B cell (primary cell): ENCODE results near the gene ST6GALNAC2. TPM values are rescaled to one million over a fixed set of nuclear protein-coding genes. Genes with fewer than 3 reads are reported as not detected.

Experiments used
- ATAC-seq: fragments of 200-7000 bp; cut with Tn5 transposase; one replicate; pipeline ENCODE4 v1.10.0; 2021; ENCODE audit warnings: low read depth, mild to moderate bottlenecking, moderate number of reproducible peaks, moderate library complexity
- CTCF ChIA-PET: fragments of 350-600 bp; sonication (Branson Sonifier 250); formaldehyde crosslinking; loops from one replicate; lab custom pipeline; 2021; ENCODE audit warnings: antibody characterized with exemption, inconsistent platforms; lab: Charles Lee
- POLR2A ChIA-PET: fragments of 350-600 bp; sonication (Branson Sonifier 250); formaldehyde crosslinking; loops from one replicate; lab custom pipeline; 2021; ENCODE audit warnings: antibody characterized with exemption; lab: Charles Lee
- DNase-seq: peaks from one replicate; pipeline ENCODE4 v3.0.0; 2013
- H2AFZ ChIP-seq: 2 replicates; pipeline ENCODE4 v1.6.1; 2012; ENCODE audit warnings: mild to moderate bottlenecking, low read depth, low read length; ENCODE audit not compliant: insufficient read depth, poor library complexity, severe bottlenecking
- H3K27ac ChIP-seq, 2 donors: 1 replicate in 1 of 2; 2 replicates in 1 of 2; pipeline ENCODE4 v1.5.1; 2012 to 2013; ENCODE audit warnings: low read length in 2 of 2, mild to moderate bottlenecking in 2 of 2, moderate library complexity in 1 of 2
- H3K27me3 ChIP-seq, 4 experiments: fragments of 200-600 bp in 1 of 4; sonication (generic) in 1 of 4; replicated peaks in 1 of 4; 1 replicate in 2 of 4; 2 replicates in 2 of 4; pipeline versions ENCODE4 v1.6.1 to v1.7.0; 2013 to 2016; ENCODE audit warnings: low read length in 3 of 4, mild to moderate bottlenecking in 2 of 4, mixed read lengths in 1 of 4, moderate library complexity in 1 of 4; ENCODE audit not compliant: insufficient read depth in 4 of 4, control insufficient read depth in 3 of 4; ENCODE audit errors: control extremely low read depth in 1 of 4
- H3K36me3 ChIP-seq, 2 experiments: replicated peaks in 1 of 2; 1 replicate in 1 of 2; 2 replicates in 1 of 2; pipeline versions ENCODE4 v1.6.1 to v1.7.1; 2013; ENCODE audit warnings: low read length in 1 of 2; ENCODE audit not compliant: insufficient read depth in 2 of 2, control insufficient read depth in 1 of 2; ENCODE audit errors: control extremely low read depth in 1 of 2, extremely low read depth in 1 of 2
- H3K4me1 ChIP-seq, 2 donors: fragments of 200-600 bp in 1 of 2; sonication (generic) in 1 of 2; 1 replicate in 1 of 2; 2 replicates in 1 of 2; pipeline versions ENCODE4 v1.5.1 to v1.6.1; 2013 to 2017; ENCODE audit warnings: low read length in 2 of 2; ENCODE audit not compliant: control insufficient read depth in 2 of 2, insufficient read depth in 2 of 2
- H3K4me2 ChIP-seq: replicated peaks from 2 replicates; pipeline ENCODE3; 2012; ENCODE audit warnings: mild to moderate bottlenecking, low read depth, low read length; ENCODE audit not compliant: poor library complexity, severe bottlenecking
- H3K4me3 ChIP-seq, 5 experiments: fragments of 200-600 bp in 1 of 5; sonication (generic) in 1 of 5; 1 replicate in 3 of 5; 2 replicates in 2 of 5; pipeline versions ENCODE4 v1.5.1 to v1.7.0; 2011 to 2016; ENCODE audit warnings: low read length in 4 of 5, mild to moderate bottlenecking in 4 of 5, low read depth in 2 of 5, control low read depth in 1 of 5, moderate library complexity in 1 of 5; ENCODE audit not compliant: insufficient read depth in 1 of 5; ENCODE audit errors: control extremely low read depth in 1 of 5, extremely low read depth in 1 of 5
- H3K79me2 ChIP-seq: fragments of 200-600 bp; sonication (generic); one replicate; pipeline ENCODE4 v1.6.0; 2016; ENCODE audit warnings: low read length; ENCODE audit not compliant: control insufficient read depth, insufficient read depth
- H3K9ac ChIP-seq: fragments of 200-600 bp; sonication (generic); 2 replicates; pipeline ENCODE4 v1.6.1; 2017; ENCODE audit warnings: mild to moderate bottlenecking, low read length, moderate library complexity
- H3K9me3 ChIP-seq, 3 donors: one replicate each; pipeline versions ENCODE4 v1.6.1 to v1.7.1; 2013; ENCODE audit warnings: low read length in 2 of 3; ENCODE audit not compliant: control insufficient read depth in 2 of 3, insufficient read depth in 1 of 3; ENCODE audit errors: control extremely low read depth in 1 of 3
- H4K20me1 ChIP-seq: 2 replicates; pipeline ENCODE4 v1.6.0; 2012; ENCODE audit warnings: mild to moderate bottlenecking, low read length; ENCODE audit not compliant: insufficient read depth, control insufficient read depth, poor library complexity, severe bottlenecking
- H3K27ac Mint-ChIP-seq: one replicate; pipeline ENCODE4 v1.8.0; 2021; ENCODE audit warnings: mixed read lengths
- H3K27me3 Mint-ChIP-seq: one replicate; pipeline ENCODE4 v1.8.0; 2021; ENCODE audit warnings: mixed read lengths
- H3K4me1 Mint-ChIP-seq: one replicate; pipeline ENCODE4 v1.8.0; 2021; ENCODE audit warnings: mixed read lengths
- H3K4me3 Mint-ChIP-seq: one replicate; pipeline ENCODE4 v1.8.0; 2021; ENCODE audit warnings: mixed read lengths
- H3K9me3 Mint-ChIP-seq: one replicate; pipeline ENCODE4 v1.8.0; 2022; ENCODE audit warnings: mixed read lengths; ENCODE audit not compliant: insufficient read depth
- EZH2 ChIP-seq: IDR thresholded peaks from 2 replicates; pipeline ENCODE4 v1.6.1; 2012; ENCODE audit warnings: borderline replicate concordance, low read depth, mild to moderate bottlenecking, moderate library complexity, low read length; ENCODE audit not compliant: insufficient read depth, poor library complexity, severe bottlenecking
- WGBS: methylation state at CpG from one replicate; pipeline ENCODE4 v1.1.5; 2013; ENCODE audit warnings: missing lambda C conversion rate; ENCODE audit not compliant: insufficient coverage; 5-methylcytosine and 5-hydroxymethylcytosine counted together
- intact Hi-C: fragments of 100-400 bp; cut with micrococcal nuclease; formaldehyde crosslinking; loops from one replicate; pipeline ENCODE4 v1.10.0; 2022
- polyA plus RNA-seq: library from polyadenylated mRNA; depleted of rRNA; stranded (reverse); fragments of >200 nt; gene quantifications from 2 replicates; pipeline ENCODE4 v1.2.3, GENCODE V29; 2012
- total RNA-seq, 2 donors: library from RNA; stranded (reverse); fragments of 120-200 nt in 1 of 2; gene quantifications; 1 replicate in 1 of 2; 2 replicates in 1 of 2; pipeline versions ENCODE4 v1.2.3 to v1.2.4, GENCODE V29; 2013 to 2022
- TF ChIP-seq, protein P1 (sequence below): fragments of 200-600 bp; IDR thresholded peaks from one replicate; pipeline ENCODE4 v1.8.0; 2022; ENCODE audit warnings: antibody characterized with exemption, mild to moderate bottlenecking

ST6GALNAC2 gene
- total and polyA plus RNA-seq, 2 donors (not counting 1 experiment from before 2014, with no cell fraction given): 0.58 to 2.7 TPM

- Histone ChIP-seq H3K4me2 (no peak overlapping the region), H3K36me3 (peaks cover 0 to 3% of the 10 kb centered on the region in 2 experiments), H3K9me3 (no peaks in the 10 kb centered on the region), H3K79me2 (no peaks in the 10 kb centered on the region), H2AFZ (no peak overlapping the region), H3K4me1 (peaks cover 4 to 8% of the 10 kb centered on the region in 2 donors), H3K27ac (no peak overlapping the region), H4K20me1 (no peaks in the 10 kb centered on the region), H3K27me3 (peaks cover 0 to 4% (median 1%) of the 10 kb centered on the region in 4 experiments), H3K9ac (no peak overlapping the region), H3K4me3 (no peak overlapping the region)
- WGBS: 100% methylated on average over 3 of the region's 9 CpGs
- Mint-ChIP-seq H3K4me1 (peaks cover 13% of the 10 kb centered on the region), H3K27me3 (peaks cover 6% of the 10 kb centered on the region), H3K4me3 (no peak overlapping the region), H3K27ac (no peak overlapping the region), H3K9me3 (no peaks in the 10 kb centered on the region)
- no peak for ATAC-seq
- DNase-seq: no peak
- intact Hi-C loops: loop anchor here (5.0 kb wide), 2 partner anchors 42 to 82 kb away; partner anchors contain the start of gene AANAT
- ChIA-PET POLR2A (no interaction called here), CTCF (interaction anchor here (0.9 to 2.4 kb wide), 6 partner anchors 9 to 141 kb away, joined by 3 to 23 read pairs (median 5); no protein-coding TSS in a partner anchor)
- TF ChIP-seq EZH2: no peak
- TF ChIP-seq, protein P1, sequence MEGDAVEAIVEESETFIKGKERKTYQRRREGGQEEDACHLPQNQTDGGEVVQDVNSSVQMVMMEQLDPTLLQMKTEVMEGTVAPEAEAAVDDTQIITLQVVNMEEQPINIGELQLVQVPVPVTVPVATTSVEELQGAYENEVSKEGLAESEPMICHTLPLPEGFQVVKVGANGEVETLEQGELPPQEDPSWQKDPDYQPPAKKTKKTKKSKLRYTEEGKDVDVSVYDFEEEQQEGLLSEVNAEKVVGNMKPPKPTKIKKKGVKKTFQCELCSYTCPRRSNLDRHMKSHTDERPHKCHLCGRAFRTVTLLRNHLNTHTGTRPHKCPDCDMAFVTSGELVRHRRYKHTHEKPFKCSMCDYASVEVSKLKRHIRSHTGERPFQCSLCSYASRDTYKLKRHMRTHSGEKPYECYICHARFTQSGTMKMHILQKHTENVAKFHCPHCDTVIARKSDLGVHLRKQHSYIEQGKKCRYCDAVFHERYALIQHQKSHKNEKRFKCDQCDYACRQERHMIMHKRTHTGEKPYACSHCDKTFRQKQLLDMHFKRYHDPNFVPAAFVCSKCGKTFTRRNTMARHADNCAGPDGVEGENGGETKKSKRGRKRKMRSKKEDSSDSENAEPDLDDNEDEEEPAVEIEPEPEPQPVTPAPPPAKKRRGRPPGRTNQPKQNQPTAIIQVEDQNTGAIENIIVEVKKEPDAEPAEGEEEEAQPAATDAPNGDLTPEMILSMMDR: no peak
Measured at GRCh38 chr17:76549215-76549518, 36.5 kb downstream of the ST6GALNAC2 start.

- no peak for TF ChIP-seq EZH2
- TF ChIP-seq, protein P1: no peak
Measured at GRCh38 chr17:76548378-76549214, 37.1 kb downstream of the ST6GALNAC2 start.

More at GRCh38 chr17:76548378-76549214, 37.1 kb downstream of the ST6GALNAC2 start:
- Histone ChIP-seq H3K9me3 (no peaks in the 10 kb centered on the region), H3K4me2 (no peak overlapping the region), H3K27me3 (peaks cover 0 to 4% (median 1%) of the 10 kb centered on the region in 4 experiments), H3K9ac (no peak overlapping the region), H4K20me1 (no peaks in the 10 kb centered on the region), H3K4me1 (peaks cover 4 to 8% of the 10 kb centered on the region in 2 donors), H3K4me3 (no peak overlapping the region), H2AFZ (no peak overlapping the region), H3K27ac (no peak overlapping the region), H3K36me3 (peaks cover 0 to 3% of the 10 kb centered on the region in 2 experiments), H3K79me2 (no peaks in the 10 kb centered on the region)
- intact Hi-C loops: loop anchor here (5.0 kb wide), 2 partner anchors 41 to 81 kb away; partner anchors contain the start of gene AANAT
- DNase-seq (no peak), ATAC-seq (no peak)
- Mint-ChIP-seq H3K4me3 (no peak overlapping the region), H3K27me3 (peaks cover 12% of the 10 kb centered on the region), H3K27ac (no peak overlapping the region), H3K9me3 (no peaks in the 10 kb centered on the region), H3K4me1 (peaks cover 7% of the 10 kb centered on the region)
- ChIA-PET POLR2A (no interaction called here), CTCF (interaction anchor here (0.9 to 2.4 kb wide), 6 partner anchors 9 to 141 kb away, joined by 3 to 23 read pairs (median 5); no protein-coding TSS in a partner anchor)
- 51% methylated on average over 6 of the region's 9 CpGs for WGBS
